ENCODE results near the gene FAM117A. TPM values are rescaled to one million over a fixed set of nuclear protein-coding genes. Genes with fewer than 3 reads are reported as not detected.
A peak's percentile ranks its signal among the peaks of the same experiment; 100 is the strongest.

The FAM117A gene
- total and polyA plus RNA-seq, 4 experiments from 2014 or later, result 61.2 to 102 (median 84.2) TPM

- Histone ChIP-seq H3K27ac (ENCODE audit: low read depth, low read length) (no peak overlapping the region), H3K27me3 (ENCODE audit: insufficient read depth, low read length) (no peaks in the 10 kb centered on the region), H3K36me3 (ENCODE audit: insufficient read depth, low read length) (no peaks in the 10 kb centered on the region), H3K9me3 (ENCODE audit: control insufficient read depth in 1 of 2, low read length in 2 of 2) (no peaks in the 10 kb centered on the region), H3K4me1 (ENCODE audit: insufficient read depth, low read length) (peaks cover 7% of the 10 kb centered on the region), H3K4me3 (ENCODE audit: low read length in 2 of 2) (no peak overlapping the region)
- no peaks in the 10 kb centered on the region for H3K9me3 Mint-ChIP-seq
- ChIA-PET POLR2A (ENCODE audit: partially characterized antibody) (interaction anchor here (1.0 to 1.3 kb wide), 6 partner anchors 16 to 79 kb away, joined by 3 to 13 read pairs (median 6); partner anchors contain the start of genes FAM117A and SLC35B1), CTCF (ENCODE audit: partially characterized antibody) (interaction anchor here (0.8 to 4.8 kb wide), 14 partner anchors 8 to 212 kb away, joined by 3 to 56 read pairs (median 8); partner anchors contain the start of genes FAM117A, KAT7 and SLC35B1)
- H3K36me3 Mint-ChIP-seq, result no peaks in the 10 kb centered on the region
- H3K27ac Mint-ChIP-seq, result peak overlapping the region in 2 of 7 donors; percentile 35 to 57
- H3K4me1 Mint-ChIP-seq, result peaks cover 3 to 15% (median 3%) of the 10 kb centered on the region in 4 donors
- intact Hi-C loops (cut with micrococcal nuclease), result loop anchor here (1.0 to 10.0 kb wide), 5 partner anchors 40 to 315 kb away; partner anchors contain the start of gene PDK2
- peak in 4 of 5 donors; percentile 17 to 40 (median 35) for DNase-seq
- no peak overlapping the region for H3K4me3 Mint-ChIP-seq
- H3K27me3 Mint-ChIP-seq, result no peaks in the 10 kb centered on the region
These were observed 15.9 kb upstream of the FAM117A start for GRCh38 chr17:49779739-49780231.

- no peak overlapping the region for H3K4me3 Mint-ChIP-seq
- H3K4me1 Mint-ChIP-seq, result peaks cover 3 to 15% (median 3%) of the 10 kb centered on the region in 4 donors
- H3K27ac Mint-ChIP-seq, result peak overlapping the region in 3 of 7 donors; percentile 25 to 57 (median 46)
- Histone ChIP-seq H3K27me3 (ENCODE audit: insufficient read depth, low read length) (no peaks in the 10 kb centered on the region), H3K9me3 (ENCODE audit: control insufficient read depth in 1 of 2, low read length in 2 of 2) (no peaks in the 10 kb centered on the region), H3K27ac (ENCODE audit: low read depth, low read length) (no peak overlapping the region), H3K4me3 (ENCODE audit: low read length in 2 of 2) (no peak overlapping the region), H3K4me1 (ENCODE audit: insufficient read depth, low read length) (peaks cover 7% of the 10 kb centered on the region), H3K36me3 (ENCODE audit: insufficient read depth, low read length) (no peaks in the 10 kb centered on the region)
- intact Hi-C loops (cut with micrococcal nuclease), result loop anchor here (1.0 to 2.0 kb wide), 4 partner anchors 40 to 209 kb away; no protein-coding TSS in a partner anchor
- H3K27me3 Mint-ChIP-seq, result no peaks in the 10 kb centered on the region
- H3K36me3 Mint-ChIP-seq, result no peaks in the 10 kb centered on the region
- CTCF ChIA-PET (ENCODE audit: partially characterized antibody), result interaction anchor here (0.7 to 4.8 kb wide), 14 partner anchors 9 to 212 kb away, joined by 3 to 56 read pairs (median 4); partner anchors contain the start of genes FAM117A, KAT7 and SLC35B1
- no peak for DNase-seq
- POLR2A ChIA-PET (ENCODE audit: partially characterized antibody), result interaction anchor here (0.7 to 1.3 kb wide), 8 partner anchors 12 to 78 kb away, joined by 3 to 13 read pairs (median 4); partner anchors contain the start of genes FAM117A and SLC35B1
- H3K9me3 Mint-ChIP-seq, result no peaks in the 10 kb centered on the region
These were observed 15.3 kb upstream of the FAM117A start for GRCh38 chr17:49779156-49779738.

GRCh38 chr17:49777563-49777962 is 13.6 kb upstream of the FAM117A start:
- peaks cover 3 to 15% (median 3%) of the 10 kb centered on the region in 4 donors for H3K4me1 Mint-ChIP-seq
- H3K4me1 ChIP-seq (ENCODE audit: insufficient read depth, low read length), result peaks cover 7% of the 10 kb centered on the region
- H3K36me3 Mint-ChIP-seq, result no peaks in the 10 kb centered on the region
- H3K9me3 Mint-ChIP-seq, result no peaks in the 10 kb centered on the region
- DNase-seq, result no peak
- no peaks in the 10 kb centered on the region for H3K9me3 ChIP-seq (ENCODE audit: control insufficient read depth in 1 of 2, low read length in 2 of 2)
- intact Hi-C loops (cut with micrococcal nuclease), result no loop called here
- no peak overlapping the region for H3K27ac Mint-ChIP-seq
- H3K27ac ChIP-seq (ENCODE audit: low read depth, low read length), result no peak overlapping the region
- no peaks in the 10 kb centered on the region for H3K27me3 ChIP-seq (ENCODE audit: insufficient read depth, low read length)
- ChIA-PET POLR2A (ENCODE audit: partially characterized antibody) (interaction anchor here (0.8 to 1.3 kb wide), 5 partner anchors 13 to 62 kb away, joined by 3 to 5 read pairs (median 4); no protein-coding TSS in a partner anchor), CTCF (ENCODE audit: partially characterized antibody) (interaction anchor here (0.8 to 4.8 kb wide), 12 partner anchors 10 to 220 kb away, joined by 3 to 56 read pairs (median 6); partner anchors contain the start of genes FAM117A, KAT7 and SLC35B1)
- no peaks in the 10 kb centered on the region for H3K27me3 Mint-ChIP-seq
- no peaks in the 10 kb centered on the region for H3K36me3 ChIP-seq (ENCODE audit: insufficient read depth, low read length)
- H3K4me3 Mint-ChIP-seq, result no peak overlapping the region
- no peak overlapping the region for H3K4me3 ChIP-seq (ENCODE audit: low read length in 2 of 2)

- Mint-ChIP-seq H3K27ac (peak overlapping the region in 2 of 7 donors; percentile 24 to 25), H3K36me3 (no peaks in the 10 kb centered on the region), H3K27me3 (no peaks in the 10 kb centered on the region), H3K4me3 (no peak overlapping the region), H3K4me1 (peaks cover 3 to 15% (median 3%) of the 10 kb centered on the region in 4 donors), H3K9me3 (no peaks in the 10 kb centered on the region)
- Histone ChIP-seq H3K4me3 (ENCODE audit: low read length in 2 of 2) (no peak overlapping the region), H3K36me3 (ENCODE audit: insufficient read depth, low read length) (no peaks in the 10 kb centered on the region), H3K27me3 (ENCODE audit: insufficient read depth, low read length) (no peaks in the 10 kb centered on the region), H3K27ac (ENCODE audit: low read depth, low read length) (no peak overlapping the region), H3K9me3 (ENCODE audit: control insufficient read depth in 1 of 2, low read length in 2 of 2) (no peaks in the 10 kb centered on the region), H3K4me1 (ENCODE audit: insufficient read depth, low read length) (peaks cover 7% of the 10 kb centered on the region)
- POLR2A ChIA-PET (ENCODE audit: partially characterized antibody), result interaction anchor here (0.8 to 1.4 kb wide), 5 partner anchors 27 to 80 kb away, joined by 3 to 6 read pairs (median 3); no protein-coding TSS in a partner anchor
- CTCF ChIA-PET (ENCODE audit: partially characterized antibody), result interaction anchor here (1.1 to 4.8 kb wide), 9 partner anchors 10 to 219 kb away, joined by 3 to 56 read pairs (median 4); partner anchors contain the start of gene SLC35B1
- intact Hi-C loops (cut with micrococcal nuclease), result no loop called here
- DNase-seq, result no peak
These were observed 12.8 kb upstream of the FAM117A start for GRCh38 chr17:49776551-49777300.

- Histone ChIP-seq H3K9me3 (ENCODE audit: control insufficient read depth in 1 of 2, low read length in 2 of 2) (no peaks in the 10 kb centered on the region), H3K27ac (ENCODE audit: low read depth, low read length) (no peak overlapping the region), H3K4me3 (ENCODE audit: low read length in 2 of 2) (no peak overlapping the region), H3K36me3 (ENCODE audit: insufficient read depth, low read length) (no peaks in the 10 kb centered on the region), H3K4me1 (ENCODE audit: insufficient read depth, low read length) (peaks cover 7% of the 10 kb centered on the region), H3K27me3 (ENCODE audit: insufficient read depth, low read length) (no peaks in the 10 kb centered on the region)
- CTCF ChIA-PET (ENCODE audit: partially characterized antibody), result interaction anchor here (1.1 to 4.8 kb wide), 6 partner anchors 9 to 206 kb away, joined by 3 to 56 read pairs (median 4); partner anchors contain the start of gene SLC35B1
- H3K4me1 Mint-ChIP-seq, result peaks cover 3 to 15% (median 3%) of the 10 kb centered on the region in 4 donors
- no peak for DNase-seq
- no peak overlapping the region for H3K4me3 Mint-ChIP-seq
- no peak overlapping the region for H3K27ac Mint-ChIP-seq
- POLR2A ChIA-PET (ENCODE audit: partially characterized antibody), result interaction anchor here (0.8 to 4.6 kb wide), 4 partner anchors 12 to 79 kb away, joined by 3 to 26 read pairs (median 4); partner anchors contain the start of gene FAM117A
- intact Hi-C loops (cut with micrococcal nuclease), result no loop called here
- no peaks in the 10 kb centered on the region for H3K36me3 Mint-ChIP-seq
- H3K9me3 Mint-ChIP-seq, result no peaks in the 10 kb centered on the region
- H3K27me3 Mint-ChIP-seq, result no peaks in the 10 kb centered on the region
These were observed 11.8 kb upstream of the FAM117A start for GRCh38 chr17:49775546-49776260.

GRCh38 chr17:49766918-49767530 is 3.1 kb upstream of the FAM117A start:
- no peaks in the 10 kb centered on the region for H3K9me3 ChIP-seq (ENCODE audit: control insufficient read depth in 1 of 2, low read length in 2 of 2)
- H3K36me3 ChIP-seq (ENCODE audit: insufficient read depth, low read length), result no peaks in the 10 kb centered on the region
- no peaks in the 10 kb centered on the region for H3K27me3 ChIP-seq (ENCODE audit: insufficient read depth, low read length)
- Mint-ChIP-seq H3K36me3 (peaks cover 0 to 18% of the 10 kb centered on the region in 2 donors), H3K27me3 (no peaks in the 10 kb centered on the region), H3K27ac (no peak overlapping the region), H3K4me3 (no peak overlapping the region), H3K9me3 (peaks cover 0 to 5% (median 0%) of the 10 kb centered on the region in 8 donors), H3K4me1 (peaks cover 11 to 30% (median 16%) of the 10 kb centered on the region in 4 donors)
- ChIA-PET POLR2A (ENCODE audit: partially characterized antibody) (interaction anchor here (1.1 to 2.1 kb wide), 7 partner anchors 14 to 58 kb away, joined by 3 to 7 read pairs (median 3); partner anchors contain the start of genes KAT7 and SLC35B1), CTCF (ENCODE audit: partially characterized antibody) (interaction anchor here (0.9 to 2.9 kb wide), 5 partner anchors 10 to 327 kb away, joined by 3 to 9 read pairs (median 4); no protein-coding TSS in a partner anchor)
- H3K4me3 ChIP-seq (ENCODE audit: low read length in 2 of 2), result no peak overlapping the region
- H3K4me1 ChIP-seq (ENCODE audit: insufficient read depth, low read length), result peaks cover 16% of the 10 kb centered on the region
- DNase-seq, result no peak
- intact Hi-C loops (cut with micrococcal nuclease), result no loop called here
- H3K27ac ChIP-seq (ENCODE audit: low read depth, low read length), result no peak overlapping the region
